ENCODE measurements around the gene RBM43.

- TF ChIP-seq CTCF (IDR thresholded peaks at IDR 0.05; ENCODE audit: low read depth, low read length, poor library complexity, severe bottlenecking) (no peak), EZH2phosphoT487 (IDR thresholded peaks at IDR 0.05; ENCODE audit: borderline replicate concordance, low read length) (no peak)
These were observed 31.0 kb downstream of the RBM43 start for GRCh38 chr2:151230627-151231140.
